ENCODE measurements around the gene PPP6R2.

PPP6R2 gene

GRCh38 chr22:50398831-50399648 is 55.9 kb downstream of the PPP6R2 start:
- no peak overlapping the region for H3K27ac ChIP-seq (ENCODE audit: poor library complexity, severe bottlenecking)
- no peak for ATAC-seq (ENCODE audit: low read depth)
- no peak overlapping the region for H3K4me3 ChIP-seq (ENCODE audit: severe bottlenecking)

GRCh38 chr22:50399751-50400331 is 56.7 kb downstream of the PPP6R2 start:
- Histone ChIP-seq H3K27me3 (ENCODE audit: insufficient read depth, poor library complexity, severe bottlenecking) (no peaks in the 10 kb centered on the region), H3K9me3 (ENCODE audit: severe bottlenecking) (no peaks in the 10 kb centered on the region), H3K36me3 (ENCODE audit: low read depth) (peaks cover 21% of the 10 kb centered on the region; the same call in 1 of the 2 replicates), H3K4me1 (ENCODE audit: insufficient read depth, poor library complexity, severe bottlenecking) (no peaks in the 10 kb centered on the region), H3K27ac (ENCODE audit: poor library complexity, severe bottlenecking) (no peak overlapping the region), H3K4me3 (ENCODE audit: severe bottlenecking) (no peak overlapping the region)
- peak; percentile 29 for TF ChIP-seq CTCF (IDR thresholded peaks at IDR 0.05; ENCODE audit: poor library complexity, severe bottlenecking)
- DNase-seq (ENCODE audit: low spot score) (no peak), ATAC-seq (ENCODE audit: low read depth) (peak; percentile 50; the same call in 2 of the 3 replicates)

More at GRCh38 chr22:50398831-50399648, 55.9 kb downstream of the PPP6R2 start:
- H3K27me3 ChIP-seq (ENCODE audit: insufficient read depth, poor library complexity, severe bottlenecking): no peaks in the 10 kb centered on the region
- no peak for TF ChIP-seq CTCF (IDR thresholded peaks at IDR 0.05; ENCODE audit: poor library complexity, severe bottlenecking)
- DNase-seq (ENCODE audit: low spot score): no peak
- H3K9me3 ChIP-seq (ENCODE audit: severe bottlenecking): no peaks in the 10 kb centered on the region
- H3K4me1 ChIP-seq (ENCODE audit: insufficient read depth, poor library complexity, severe bottlenecking): no peaks in the 10 kb centered on the region
- H3K36me3 ChIP-seq (ENCODE audit: low read depth): peaks cover 19% of the 10 kb centered on the region; the same call in 1 of the 2 replicates

- Histone ChIP-seq H3K27ac (ENCODE audit: poor library complexity, severe bottlenecking) (no peak overlapping the region), H3K36me3 (ENCODE audit: low read depth) (peaks cover 18% of the 10 kb centered on the region; the same call in 1 of the 2 replicates)
These were observed 57.3 kb downstream of the PPP6R2 start for GRCh38 chr22:50400406-50400805.

GRCh38 chr22:50400931-50401330 is 57.8 kb downstream of the PPP6R2 start:
- no peak overlapping the region for H3K4me3 ChIP-seq (ENCODE audit: severe bottlenecking)
- no peaks in the 10 kb centered on the region for H3K4me1 ChIP-seq (ENCODE audit: insufficient read depth, poor library complexity, severe bottlenecking)
- no peak overlapping the region for H3K27ac ChIP-seq (ENCODE audit: poor library complexity, severe bottlenecking)
- no peak for TF ChIP-seq CTCF (IDR thresholded peaks at IDR 0.05; ENCODE audit: poor library complexity, severe bottlenecking)
- H3K9me3 ChIP-seq (ENCODE audit: severe bottlenecking): no peaks in the 10 kb centered on the region
- ATAC-seq (ENCODE audit: low read depth) (no peak), DNase-seq (ENCODE audit: low spot score) (no peak)
- H3K27me3 ChIP-seq (ENCODE audit: insufficient read depth, poor library complexity, severe bottlenecking): no peaks in the 10 kb centered on the region
- peaks cover 16% of the 10 kb centered on the region; the same call in 1 of the 2 replicates for H3K36me3 ChIP-seq (ENCODE audit: low read depth)

More at GRCh38 chr22:50400406-50400805, 57.3 kb downstream of the PPP6R2 start:
- no peak overlapping the region for H3K4me3 ChIP-seq (ENCODE audit: severe bottlenecking)
- DNase-seq (ENCODE audit: low spot score) (no peak), ATAC-seq (ENCODE audit: low read depth) (no peak)
- H3K27me3 ChIP-seq (ENCODE audit: insufficient read depth, poor library complexity, severe bottlenecking): no peaks in the 10 kb centered on the region
- no peaks in the 10 kb centered on the region for H3K4me1 ChIP-seq (ENCODE audit: insufficient read depth, poor library complexity, severe bottlenecking)
- TF ChIP-seq CTCF (IDR thresholded peaks at IDR 0.05; ENCODE audit: poor library complexity, severe bottlenecking): no peak
- no peaks in the 10 kb centered on the region for H3K9me3 ChIP-seq (ENCODE audit: severe bottlenecking)

Measured in RWPE2 (cell line).